ENCODE measurements around the gene MACC1.
"Not testable (repeated sequence)": the region's sequence is repeated elsewhere in the genome, so short reads cannot be mapped to it uniquely, and the experiment has no call there.

Gene MACC1

GRCh38 chr7:20193873-20194272 lies 23.3 kb downstream of the MACC1 start:
- DNase-seq = no peak
- ATAC-seq (replicated peaks) = no peak
- no peaks in the 10 kb centered on the region for H3K27me3 Mint-ChIP-seq
- H3K4me1 Mint-ChIP-seq (ENCODE audit: low read depth in 2 of 2) = peaks cover 0 to 1% of the 10 kb centered on the region in 2 donors
- peaks cover 3 to 12% of the 10 kb centered on the region in 2 donors for H3K9me3 Mint-ChIP-seq
- H3K27ac Mint-ChIP-seq = no peak overlapping the region
- H3K36me3 Mint-ChIP-seq (ENCODE audit: insufficient read depth) = no peaks in the 10 kb centered on the region
- no peak overlapping the region for H3K4me3 Mint-ChIP-seq

GRCh38 chr7:20193242-20193777 lies 23.9 kb downstream of the MACC1 start:
- Mint-ChIP-seq H3K27me3 (no peaks in the 10 kb centered on the region), H3K4me1 (ENCODE audit: low read depth in 2 of 2) (peaks cover 0 to 1% of the 10 kb centered on the region in 2 donors), H3K4me3 (no peak overlapping the region), H3K27ac (no peak overlapping the region), H3K9me3 (peaks cover 6 to 18% of the 10 kb centered on the region in 2 donors), H3K36me3 (ENCODE audit: insufficient read depth) (no peaks in the 10 kb centered on the region)
- ATAC-seq (replicated peaks) = no peak
- no peak for DNase-seq

GRCh38 chr7:20191391-20191869 lies 25.8 kb downstream of the MACC1 start:
- no peaks in the 10 kb centered on the region for H3K36me3 Mint-ChIP-seq (ENCODE audit: insufficient read depth)
- DNase-seq = no peak
- no peak overlapping the region for H3K27ac Mint-ChIP-seq
- H3K27me3 Mint-ChIP-seq = no peaks in the 10 kb centered on the region
- H3K4me1 Mint-ChIP-seq (ENCODE audit: low read depth in 2 of 2) = no peaks in the 10 kb centered on the region
- peaks cover 7 to 26% of the 10 kb centered on the region in 2 donors for H3K9me3 Mint-ChIP-seq
- ATAC-seq (replicated peaks) = no peak
- no peak overlapping the region for H3K4me3 Mint-ChIP-seq

GRCh38 chr7:20190560-20191390 lies 26.4 kb downstream of the MACC1 start:
- Mint-ChIP-seq H3K36me3 (ENCODE audit: insufficient read depth) (no peaks in the 10 kb centered on the region), H3K4me1 (ENCODE audit: low read depth in 2 of 2) (no peaks in the 10 kb centered on the region), H3K27ac (no peak overlapping the region), H3K9me3 (peaks cover 7 to 25% of the 10 kb centered on the region in 2 donors), H3K27me3 (no peaks in the 10 kb centered on the region), H3K4me3 (no peak overlapping the region)
- ATAC-seq (replicated peaks) (no peak), DNase-seq (no peak)

- no peak overlapping the region for H3K4me3 Mint-ChIP-seq
- ATAC-seq (replicated peaks) = no peak
- no peaks in the 10 kb centered on the region for H3K36me3 Mint-ChIP-seq (ENCODE audit: insufficient read depth)
- no peak for DNase-seq
- H3K9me3 Mint-ChIP-seq = peaks cover 7 to 21% of the 10 kb centered on the region in 2 donors
- H3K27ac Mint-ChIP-seq = no peak overlapping the region
- no peaks in the 10 kb centered on the region for H3K4me1 Mint-ChIP-seq (ENCODE audit: low read depth in 2 of 2)
- no peaks in the 10 kb centered on the region for H3K27me3 Mint-ChIP-seq
Observed at GRCh38 chr7:20189852-20190251, 27.3 kb downstream of the MACC1 start.

GRCh38 chr7:20188567-20188966 lies 28.6 kb downstream of the MACC1 start:
- DNase-seq = no peak

GRCh38 chr7:20187850-20188249 lies 29.3 kb downstream of the MACC1 start:
- H3K4me1 Mint-ChIP-seq (ENCODE audit: low read depth in 2 of 2); H3K27ac Mint-ChIP-seq; H3K27me3 Mint-ChIP-seq; ATAC-seq (replicated peaks); H3K36me3 Mint-ChIP-seq (ENCODE audit: insufficient read depth); DNase-seq; H3K4me3 Mint-ChIP-seq: not testable (repeated sequence)
- H3K9me3 Mint-ChIP-seq = peaks cover 7 to 21% of the 10 kb centered on the region in 2 donors

More at GRCh38 chr7:20188567-20188966, 28.6 kb downstream of the MACC1 start:
- Mint-ChIP-seq H3K9me3 (peaks cover 7 to 21% of the 10 kb centered on the region in 2 donors), H3K36me3 (ENCODE audit: insufficient read depth) (no peaks in the 10 kb centered on the region), H3K27me3 (no peaks in the 10 kb centered on the region), H3K4me1 (ENCODE audit: low read depth in 2 of 2) (no peaks in the 10 kb centered on the region), H3K4me3 (no peak overlapping the region), H3K27ac (no peak overlapping the region)
- ATAC-seq (replicated peaks) = no peak

GRCh38 chr7:20185988-20186387 lies 31.2 kb downstream of the MACC1 start:
- peaks cover 7 to 17% of the 10 kb centered on the region in 2 donors for H3K9me3 Mint-ChIP-seq
- H3K27ac Mint-ChIP-seq = no peak overlapping the region
- no peaks in the 10 kb centered on the region for H3K36me3 Mint-ChIP-seq (ENCODE audit: insufficient read depth)
- no peak for ATAC-seq (replicated peaks)
- H3K4me1 Mint-ChIP-seq (ENCODE audit: low read depth in 2 of 2) = no peaks in the 10 kb centered on the region
- no peaks in the 10 kb centered on the region for H3K27me3 Mint-ChIP-seq
- H3K4me3 Mint-ChIP-seq = no peak overlapping the region
- DNase-seq = no peak

- Mint-ChIP-seq H3K36me3 (ENCODE audit: insufficient read depth) (no peaks in the 10 kb centered on the region), H3K27me3 (no peaks in the 10 kb centered on the region), H3K9me3 (peaks cover 1 to 7% of the 10 kb centered on the region in 2 donors), H3K4me1 (ENCODE audit: low read depth in 2 of 2) (no peaks in the 10 kb centered on the region), H3K4me3 (no peak overlapping the region), H3K27ac (no peak overlapping the region)
- ATAC-seq (replicated peaks) (no peak), DNase-seq (no peak)
Observed at GRCh38 chr7:20183086-20183485, 34.1 kb downstream of the MACC1 start.

- Mint-ChIP-seq H3K27ac (no peak overlapping the region), H3K4me1 (ENCODE audit: low read depth in 2 of 2) (no peaks in the 10 kb centered on the region), H3K4me3 (no peak overlapping the region), H3K36me3 (ENCODE audit: insufficient read depth) (no peaks in the 10 kb centered on the region), H3K9me3 (peaks cover 0 to 1% of the 10 kb centered on the region in 2 donors), H3K27me3 (no peaks in the 10 kb centered on the region)
- ATAC-seq (replicated peaks) = no peak
- no peak for DNase-seq
Observed at GRCh38 chr7:20176578-20177242, 40.5 kb downstream of the MACC1 start.

GRCh38 chr7:20173828-20174227 lies 43.4 kb downstream of the MACC1 start:
- Mint-ChIP-seq H3K27me3 (no peaks in the 10 kb centered on the region), H3K4me1 (ENCODE audit: low read depth in 2 of 2) (no peaks in the 10 kb centered on the region), H3K27ac (no peak overlapping the region), H3K36me3 (ENCODE audit: insufficient read depth) (no peaks in the 10 kb centered on the region), H3K9me3 (no peaks in the 10 kb centered on the region), H3K4me3 (no peak overlapping the region)
- no peak for DNase-seq
- no peak for ATAC-seq (replicated peaks)

- H3K36me3 Mint-ChIP-seq (ENCODE audit: insufficient read depth) = no peaks in the 10 kb centered on the region
- no peak overlapping the region for H3K4me3 Mint-ChIP-seq
- ATAC-seq (replicated peaks) (no peak), DNase-seq (no peak)
- no peaks in the 10 kb centered on the region for H3K27me3 Mint-ChIP-seq
- no peak overlapping the region for H3K27ac Mint-ChIP-seq
- H3K9me3 Mint-ChIP-seq = no peaks in the 10 kb centered on the region
- H3K4me1 Mint-ChIP-seq (ENCODE audit: low read depth in 2 of 2) = no peaks in the 10 kb centered on the region
Observed at GRCh38 chr7:20172736-20173334, 44.3 kb downstream of the MACC1 start.

- DNase-seq (no peak), ATAC-seq (replicated peaks) (no peak)
- Mint-ChIP-seq H3K36me3 (ENCODE audit: insufficient read depth) (no peaks in the 10 kb centered on the region), H3K4me3 (no peak overlapping the region), H3K9me3 (no peaks in the 10 kb centered on the region), H3K27ac (no peak overlapping the region), H3K4me1 (ENCODE audit: low read depth in 2 of 2) (no peaks in the 10 kb centered on the region), H3K27me3 (no peaks in the 10 kb centered on the region)
Observed at GRCh38 chr7:20170633-20171032, 46.6 kb downstream of the MACC1 start.
